HuH-7 (cell line): ENCODE measurements around the gene MAN2B2.

Source experiments
- DNase-seq: peaks from one replicate; pipeline ENCODE4 v3.0.0; 2011; ENCODE audit warnings: low spot score

Gene MAN2B2

DNA sequence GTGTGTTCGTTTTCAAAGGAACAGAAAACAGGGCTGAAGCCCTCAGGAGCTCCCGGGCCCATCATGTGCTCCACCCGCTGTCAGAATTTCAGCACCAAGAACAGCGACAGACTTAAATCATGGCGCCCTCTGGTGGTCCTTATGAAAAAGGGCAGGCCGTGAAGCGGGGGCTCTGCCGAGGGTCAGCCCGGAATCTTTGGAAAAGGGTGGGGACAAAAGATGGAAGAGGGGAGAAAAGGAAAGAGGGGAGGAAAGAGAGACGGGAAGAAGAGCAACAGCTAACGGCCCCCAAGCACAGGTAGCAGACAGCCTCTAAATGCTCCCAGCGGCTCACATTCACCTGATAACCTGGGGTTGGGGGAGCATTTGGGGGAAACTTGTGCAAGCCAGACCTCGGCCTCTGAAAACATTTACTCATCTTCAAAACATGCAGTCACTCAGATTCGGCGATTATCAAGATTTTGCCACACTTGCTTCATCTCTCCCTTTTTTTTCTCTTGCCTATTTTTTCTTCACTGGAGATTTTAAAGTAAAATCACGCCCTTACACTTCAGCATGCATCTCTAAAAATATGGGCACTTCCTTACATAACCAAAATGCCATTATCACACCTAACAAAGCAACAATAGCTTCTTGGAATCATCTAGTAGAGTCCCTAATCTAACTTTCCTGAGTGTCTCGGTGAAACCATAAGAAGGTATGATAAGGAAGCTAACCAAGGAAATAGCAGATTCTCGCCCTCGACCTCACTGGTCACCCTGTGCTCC, 28.1 kb upstream of the MAN2B2 start:
- DNase-seq: peak; percentile 69

DNA sequence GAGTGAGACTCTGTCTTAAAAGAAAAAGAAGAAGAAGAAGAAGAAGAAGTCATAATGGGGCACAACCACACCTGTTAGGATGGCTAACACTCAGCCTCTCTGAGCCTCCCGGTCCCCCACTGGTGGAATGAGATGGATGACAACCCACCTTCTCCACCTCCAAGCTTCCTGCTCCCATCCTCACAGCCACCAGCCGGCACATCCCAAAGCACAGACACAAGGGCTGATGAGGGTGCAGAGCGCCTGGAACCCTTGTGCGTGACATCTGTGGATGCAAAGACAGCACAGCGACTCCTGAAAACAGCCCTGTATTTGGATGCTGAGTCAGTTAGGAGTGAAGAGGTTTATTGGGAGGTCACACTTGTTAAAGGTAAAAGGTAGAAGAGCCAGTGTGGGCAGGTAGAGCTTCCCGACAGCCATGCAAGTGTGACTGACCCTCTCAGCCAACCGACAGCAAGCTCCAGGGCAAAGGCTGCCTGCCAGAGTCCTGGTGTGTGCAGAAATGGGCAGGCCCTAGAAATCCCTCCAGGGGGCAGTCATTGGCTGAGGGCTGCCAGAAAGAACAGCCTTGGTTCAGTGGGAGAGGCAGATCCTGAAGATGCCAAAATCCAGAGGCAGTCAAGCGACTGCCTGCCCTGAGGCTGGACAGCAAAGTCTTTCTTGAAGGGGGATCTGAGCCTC, 26.6 kb upstream of the MAN2B2 start:
- peak; percentile 61 for DNase-seq

DNA sequence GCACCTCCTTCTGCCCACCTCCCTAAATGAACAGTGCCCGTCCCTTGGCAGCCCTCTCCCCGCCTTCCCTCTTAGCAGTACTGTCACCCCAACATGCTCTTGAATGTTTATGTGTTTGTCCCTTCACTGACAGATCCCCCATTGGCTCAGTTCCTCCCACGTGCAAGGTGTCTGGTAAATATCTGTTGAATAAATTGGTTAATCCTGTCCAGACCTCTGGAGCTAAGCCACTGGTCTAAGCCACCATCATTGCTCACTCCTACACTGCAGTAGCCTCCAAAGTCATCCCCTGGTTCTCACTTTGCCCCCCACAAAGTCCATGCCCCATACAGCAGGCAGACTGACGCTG, 26.1 kb upstream of the MAN2B2 start:
- no peak for DNase-seq

DNA sequence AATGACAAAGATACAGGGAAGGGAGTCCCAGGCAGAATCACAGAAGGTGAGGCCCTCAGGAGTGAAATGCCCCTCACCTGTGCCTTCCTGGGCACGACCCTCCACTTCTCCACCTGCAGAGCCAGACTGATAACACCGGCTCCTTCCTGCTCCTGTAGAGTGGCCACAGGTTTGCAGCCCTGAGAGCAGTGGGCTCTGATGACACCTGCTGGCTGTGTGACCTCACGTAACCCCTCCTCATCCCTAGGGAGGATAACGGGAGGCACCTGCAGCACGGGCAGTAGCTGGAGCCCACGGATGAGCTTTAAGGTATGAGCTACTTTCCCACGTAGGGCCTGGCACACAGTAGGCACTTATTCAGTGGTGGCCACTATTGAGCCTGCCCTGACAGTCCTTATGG, 25.5 kb upstream of the MAN2B2 start:
- no peak for DNase-seq

DNA sequence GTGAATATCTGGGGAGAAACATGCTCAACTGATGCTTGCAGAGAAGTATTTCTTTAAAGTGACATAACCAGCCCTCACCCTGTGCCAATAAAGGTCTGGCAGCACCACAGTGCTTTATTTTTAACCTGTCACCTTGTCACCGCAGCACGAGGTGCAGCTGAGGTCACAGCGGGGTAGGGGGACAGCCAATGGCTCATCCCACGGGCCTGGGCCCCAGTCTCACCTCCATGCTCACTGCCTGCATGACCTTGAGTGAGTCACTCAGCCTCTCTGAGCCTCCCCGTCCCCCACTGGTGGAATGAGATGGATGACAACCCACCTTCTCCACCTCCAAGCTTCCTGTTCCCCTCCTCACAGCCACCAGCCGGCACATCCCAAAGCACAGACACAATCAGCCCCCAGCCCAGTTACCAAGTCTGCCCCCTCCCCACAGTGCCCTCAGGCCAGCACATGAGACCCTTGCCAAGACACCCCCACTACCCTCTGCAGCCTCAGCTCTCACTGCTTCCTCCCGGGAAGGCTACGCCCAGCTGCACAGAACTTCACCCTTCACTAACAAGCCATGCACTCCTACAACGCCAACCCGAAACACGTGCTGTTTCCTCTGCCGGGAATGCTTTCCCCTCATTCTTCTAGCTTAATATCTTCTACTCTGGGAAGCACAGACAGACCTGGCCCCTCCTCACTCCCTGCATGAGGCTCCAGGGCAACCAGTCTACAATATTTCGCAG, 24.9 kb upstream of the MAN2B2 start:
- no peak for DNase-seq

DNA sequence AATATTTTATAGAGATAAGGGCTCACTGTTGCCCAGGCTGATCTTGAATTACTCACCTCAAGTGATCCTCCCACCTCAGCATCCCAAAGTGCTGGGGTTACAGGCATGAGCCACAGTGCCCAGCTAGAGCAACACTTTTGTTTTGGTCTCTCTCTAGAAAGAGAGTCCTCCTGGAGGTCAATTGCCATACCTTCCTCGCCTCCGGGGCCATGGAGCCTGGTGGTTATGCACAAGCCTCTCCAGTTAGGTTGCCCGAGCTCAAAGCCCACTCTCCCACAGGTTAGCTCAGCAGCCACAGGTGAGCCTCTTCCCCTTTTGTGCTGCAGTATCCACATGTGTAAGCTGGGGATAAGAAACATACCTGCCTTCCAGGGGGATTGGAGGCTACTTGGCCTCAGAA, 24.2 kb upstream of the MAN2B2 start:
- DNase-seq: no peak

DNA sequence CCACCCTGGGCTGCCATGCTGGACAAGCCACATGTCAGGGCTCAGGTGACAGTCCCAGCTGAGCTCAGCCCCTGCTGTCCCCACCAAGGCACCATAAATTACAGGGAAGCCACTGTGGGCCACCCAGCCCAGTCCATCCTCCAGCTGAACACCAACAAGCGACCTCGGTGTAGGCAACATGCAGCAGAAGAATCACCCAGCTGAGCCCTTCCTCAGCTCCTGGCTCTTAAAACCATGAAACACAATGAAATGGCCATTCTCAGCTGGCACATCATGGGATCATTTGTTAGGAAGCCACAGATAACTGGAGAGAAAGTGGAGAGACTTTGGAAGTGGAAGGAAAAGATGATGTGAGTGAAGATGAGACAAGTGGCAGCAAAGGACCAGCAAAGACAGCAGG, 23.3 kb upstream of the MAN2B2 start:
- no peak for DNase-seq

DNA sequence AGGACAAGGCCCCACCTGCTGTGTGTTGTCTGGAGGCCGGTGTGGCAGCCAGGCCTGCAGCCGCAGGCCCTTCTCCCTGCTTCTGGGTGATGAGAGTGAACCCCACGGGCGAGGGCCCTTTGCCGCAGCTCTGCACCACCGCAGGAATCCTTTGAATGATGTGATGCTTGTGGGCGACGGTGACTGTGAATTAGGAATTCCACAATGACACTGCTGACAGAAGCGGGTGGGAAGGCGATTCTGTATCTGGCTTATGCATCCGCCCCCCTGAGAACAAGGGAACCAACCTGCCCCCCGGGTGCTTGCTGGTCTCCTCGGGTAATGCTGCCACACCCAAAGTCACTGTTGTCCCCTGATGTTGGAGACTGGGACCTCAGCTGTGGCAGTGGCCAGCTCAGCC, 19.5 kb upstream of the MAN2B2 start:
- no peak for DNase-seq

DNA sequence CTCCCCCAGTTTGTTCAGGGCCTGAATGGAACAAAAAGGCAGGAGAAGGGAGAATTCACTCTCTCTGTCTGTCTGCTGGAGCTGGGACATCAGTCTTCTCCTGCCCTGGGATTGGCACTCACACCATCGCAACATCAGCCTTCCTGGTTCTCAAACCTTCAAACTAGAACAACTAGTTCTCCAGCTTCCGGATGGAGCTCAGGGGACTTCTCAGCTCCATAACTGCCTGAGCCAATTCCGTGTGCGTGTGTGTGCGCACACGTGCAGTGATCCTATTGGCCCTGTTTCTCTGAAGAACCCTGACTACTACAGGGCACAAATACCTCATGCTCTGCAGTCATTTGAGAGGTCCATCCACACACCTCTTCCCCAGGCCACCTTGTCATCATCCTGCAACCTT, 18.7 kb upstream of the MAN2B2 start:
- DNase-seq: no peak

DNA sequence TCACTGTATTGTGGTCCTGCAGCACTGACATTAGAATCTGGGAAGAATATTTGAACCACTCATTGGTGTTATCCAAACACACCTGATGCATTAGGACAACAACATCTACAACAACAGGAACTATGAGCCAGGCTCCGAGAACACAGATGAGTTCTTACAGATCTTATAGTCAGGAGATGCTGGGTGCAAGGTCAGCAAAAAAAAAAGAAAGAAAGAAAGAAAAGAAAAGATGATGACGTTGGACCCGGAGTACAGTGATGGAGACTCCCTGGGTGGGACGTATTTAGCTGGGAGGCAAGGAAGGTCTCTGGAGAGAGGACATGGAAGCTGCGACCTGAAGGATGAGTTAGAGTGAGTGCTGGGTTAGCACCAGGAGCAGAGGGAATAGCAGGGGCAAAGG, 17.8 kb upstream of the MAN2B2 start:
- no peak for DNase-seq

DNA sequence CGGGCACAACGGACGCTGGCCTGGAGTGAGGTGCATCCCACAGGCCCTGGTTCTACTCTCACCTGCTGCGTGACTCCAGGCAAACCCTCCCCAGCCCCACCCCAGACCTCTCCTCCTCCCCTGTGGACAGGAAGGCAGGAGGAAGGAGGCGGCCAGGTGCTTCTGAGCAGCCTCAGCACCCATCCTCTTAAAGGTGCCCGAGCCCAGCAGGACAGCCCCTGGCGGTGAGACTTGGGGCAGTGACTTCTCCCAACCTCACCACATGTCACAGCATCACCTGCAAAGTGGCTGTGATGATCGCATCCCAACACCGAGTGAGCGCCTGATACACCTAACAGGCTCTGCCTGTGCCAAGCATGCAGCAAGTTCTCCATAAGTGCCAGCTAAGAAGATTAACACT, 17.1 kb upstream of the MAN2B2 start:
- no peak for DNase-seq

DNA sequence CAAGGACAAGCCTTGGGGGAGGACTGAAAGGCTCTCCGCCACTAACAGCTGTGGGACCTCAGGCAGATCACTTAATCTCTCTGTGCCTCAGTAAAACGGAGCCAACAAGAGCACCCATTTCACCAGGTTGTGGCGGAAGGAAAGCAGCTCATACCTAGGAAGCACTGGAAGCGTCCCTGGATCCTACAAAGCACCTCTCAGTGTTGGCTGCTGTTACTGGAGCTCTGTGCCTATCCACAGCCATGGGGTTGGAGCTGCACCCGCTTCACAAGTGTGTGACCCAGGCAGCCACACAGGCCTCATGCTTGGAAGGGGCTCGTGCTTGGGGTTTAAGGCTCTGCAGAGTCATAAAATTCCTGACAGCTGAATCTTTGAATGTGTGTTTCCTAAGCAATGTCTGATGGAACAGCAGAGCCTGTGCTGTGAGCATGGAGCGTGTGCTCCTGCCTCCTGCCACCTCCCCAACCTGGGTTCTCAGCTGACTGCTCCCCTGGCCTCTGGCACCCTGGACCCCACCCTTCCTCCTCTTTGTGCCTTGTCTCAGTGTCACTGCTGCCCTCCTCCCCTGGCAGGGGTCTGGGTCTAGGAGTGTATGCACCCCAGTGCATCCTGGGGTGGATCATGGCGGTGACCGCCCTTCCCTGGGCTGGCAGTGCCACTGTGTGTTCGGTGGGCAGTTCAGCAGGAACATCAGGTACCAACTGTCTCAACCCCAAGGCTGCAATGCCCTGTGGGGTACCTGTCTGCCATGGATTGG, 14.4 kb upstream of the MAN2B2 start:
- DNase-seq: no peak

DNA sequence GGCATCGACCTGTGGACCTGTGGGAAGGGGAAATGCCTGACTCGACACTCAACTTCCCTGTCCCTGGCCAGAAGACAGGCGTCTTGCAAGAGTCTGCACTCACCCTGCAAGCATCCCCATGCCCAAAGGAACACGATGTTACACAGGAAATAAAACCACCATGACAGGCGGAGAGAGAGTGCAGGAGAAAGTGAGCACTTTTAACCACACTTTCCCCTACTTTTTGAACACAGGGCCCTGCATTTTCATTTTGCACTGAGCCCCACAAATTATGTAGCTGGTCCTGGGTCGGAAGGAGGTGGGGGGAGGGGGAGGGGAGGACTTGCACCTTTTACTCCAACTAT, 13.8 kb upstream of the MAN2B2 start:
- DNase-seq: no peak

DNA sequence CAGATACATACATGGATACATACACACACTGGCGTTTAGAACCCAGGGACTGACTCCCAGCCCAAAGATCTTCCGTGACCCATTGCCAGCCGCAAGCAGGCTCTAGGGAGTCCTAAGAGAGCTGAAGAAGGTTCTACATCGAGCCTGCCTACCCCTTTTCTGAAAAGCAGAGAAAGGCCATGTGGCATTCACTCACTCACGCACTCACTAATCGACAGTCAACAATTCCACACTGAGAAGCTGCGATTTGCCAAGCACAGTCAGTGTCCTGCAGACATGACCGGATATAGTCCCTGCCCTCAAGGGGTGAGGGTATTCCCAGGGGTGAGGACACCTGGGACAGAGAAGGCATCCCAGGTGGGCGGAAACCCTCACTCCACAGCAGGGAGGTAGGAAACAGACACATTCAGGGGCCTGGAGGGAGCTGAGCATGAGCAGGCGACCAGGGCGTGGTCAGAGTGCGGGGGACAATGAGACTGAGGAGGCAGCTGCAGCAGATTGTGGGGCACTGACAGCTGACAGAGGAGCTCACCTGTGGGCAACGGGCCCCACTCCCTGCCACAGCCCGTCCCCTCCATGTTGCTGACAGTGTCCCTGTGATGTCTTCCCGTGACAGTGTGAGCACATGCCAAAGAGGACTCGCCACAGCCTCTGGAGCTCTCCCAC, 13.2 kb upstream of the MAN2B2 start:
- no peak for DNase-seq

DNA sequence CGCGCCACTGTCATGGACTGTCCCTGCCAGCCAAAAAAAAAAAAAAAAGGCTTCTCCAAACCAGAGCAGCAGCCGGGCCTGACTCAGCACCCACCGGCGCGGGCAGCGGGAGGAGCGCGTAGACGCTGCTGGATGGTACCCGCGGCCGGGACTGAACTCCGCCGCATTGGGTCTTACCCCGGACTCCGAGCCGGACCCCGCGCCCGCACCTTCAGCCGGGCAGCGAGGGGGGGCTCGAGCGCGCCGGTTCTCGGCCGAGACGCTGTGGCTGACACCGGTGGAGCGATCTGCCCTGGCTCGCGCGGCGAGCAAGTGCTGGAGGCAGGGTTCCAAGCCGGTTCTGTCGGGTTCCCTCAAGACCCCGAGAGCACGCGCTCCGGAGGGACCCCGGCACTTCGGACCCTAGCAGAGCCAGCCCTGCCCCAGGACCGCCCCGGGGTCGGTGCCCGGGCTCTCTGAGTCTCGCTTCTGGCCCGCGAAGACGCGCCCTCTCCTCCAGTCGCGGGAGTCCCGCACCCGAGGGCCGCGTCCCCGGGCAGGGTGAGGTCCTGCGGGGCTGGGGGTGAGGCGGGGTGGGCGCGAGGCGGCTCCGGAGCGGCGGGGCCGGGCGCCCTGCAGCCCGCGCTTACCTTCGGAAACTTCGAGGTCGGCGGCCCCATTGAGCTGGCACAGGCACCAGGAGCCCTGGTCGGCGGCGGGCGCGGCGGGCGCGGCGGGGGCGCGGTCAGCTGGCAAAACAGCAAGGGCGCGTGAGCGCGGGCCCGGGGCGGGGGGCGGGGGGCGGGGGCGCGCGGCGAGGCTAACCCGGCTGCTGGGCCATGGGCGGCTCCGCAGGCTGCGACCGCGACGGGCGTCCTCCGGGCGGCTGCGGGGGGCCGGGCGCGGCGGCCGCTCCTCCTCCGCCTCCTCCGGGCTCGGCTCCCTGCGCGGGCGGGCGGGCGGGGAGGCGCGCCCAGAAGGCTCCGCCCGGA, 11.8 kb upstream of the MAN2B2 start:
- DNase-seq: no peak

DNA sequence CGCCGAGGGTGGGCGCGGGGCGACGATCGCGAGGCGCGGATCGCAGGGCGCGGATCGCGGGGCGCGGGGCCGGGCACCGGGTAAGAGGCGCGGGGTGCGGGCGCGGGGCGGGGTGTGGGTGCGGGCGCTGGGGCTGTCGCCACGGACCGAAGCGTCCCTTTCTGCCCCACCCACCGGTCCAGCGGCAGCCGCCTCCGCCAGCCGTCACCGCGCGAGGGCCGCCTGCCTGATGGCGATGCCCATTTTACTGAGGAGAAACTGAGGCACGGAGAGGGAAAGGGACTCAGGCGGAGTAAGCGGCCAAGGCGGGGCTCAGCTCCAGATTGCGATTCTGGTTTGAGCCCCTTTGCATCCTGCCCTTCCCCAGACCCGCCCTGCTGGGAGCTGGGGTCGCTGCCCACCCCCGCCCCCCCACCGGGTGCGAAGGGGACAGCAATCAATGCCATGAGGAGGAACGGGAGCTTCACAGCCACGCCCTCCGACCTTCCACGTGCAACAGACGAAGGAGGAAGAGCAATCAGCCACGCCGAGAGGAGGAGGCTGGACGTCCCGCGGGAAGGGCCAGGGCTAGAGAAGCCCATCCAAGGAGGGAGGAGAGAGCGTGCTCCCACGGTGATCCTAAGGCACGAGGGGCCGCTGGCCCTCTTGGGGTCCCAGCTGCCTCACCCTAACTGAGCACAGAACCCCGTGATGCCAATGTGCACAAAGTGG, 10.9 kb upstream of the MAN2B2 start:
- no peak for DNase-seq

DNA sequence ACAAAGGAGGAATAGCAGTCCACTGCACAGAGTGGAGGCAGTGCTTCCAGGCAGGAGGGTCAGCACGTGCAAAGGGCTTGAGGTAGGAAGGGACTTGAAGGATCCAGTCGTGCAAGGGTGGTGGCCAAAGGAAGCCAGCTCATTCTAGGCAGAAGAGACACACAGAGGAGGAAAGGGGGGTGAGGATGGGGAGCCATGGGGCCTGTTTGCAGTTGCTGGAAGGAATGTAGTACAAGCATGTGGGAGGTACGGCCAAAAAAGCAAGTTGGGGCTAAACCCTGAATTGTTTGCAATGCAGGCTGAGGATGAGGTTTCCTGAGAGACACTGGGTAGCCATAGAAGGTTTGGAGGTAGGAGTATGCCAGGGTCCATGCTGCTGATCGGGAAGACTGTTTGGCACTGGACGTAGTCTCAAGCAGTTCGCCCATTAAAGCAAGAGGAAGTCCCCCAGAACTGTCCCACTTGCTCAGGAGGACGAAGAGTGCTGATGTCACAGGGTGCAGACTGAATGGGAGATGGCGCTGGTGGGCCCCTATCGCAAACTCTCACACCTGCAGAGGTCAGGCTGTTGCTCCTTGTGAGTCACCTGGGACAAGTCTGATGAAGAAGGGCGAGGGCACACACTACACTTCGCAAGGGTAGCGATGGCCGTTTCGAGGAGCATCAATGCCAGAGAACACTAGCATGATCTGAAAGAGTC, 9.1 kb upstream of the MAN2B2 start:
- no peak for DNase-seq

DNA sequence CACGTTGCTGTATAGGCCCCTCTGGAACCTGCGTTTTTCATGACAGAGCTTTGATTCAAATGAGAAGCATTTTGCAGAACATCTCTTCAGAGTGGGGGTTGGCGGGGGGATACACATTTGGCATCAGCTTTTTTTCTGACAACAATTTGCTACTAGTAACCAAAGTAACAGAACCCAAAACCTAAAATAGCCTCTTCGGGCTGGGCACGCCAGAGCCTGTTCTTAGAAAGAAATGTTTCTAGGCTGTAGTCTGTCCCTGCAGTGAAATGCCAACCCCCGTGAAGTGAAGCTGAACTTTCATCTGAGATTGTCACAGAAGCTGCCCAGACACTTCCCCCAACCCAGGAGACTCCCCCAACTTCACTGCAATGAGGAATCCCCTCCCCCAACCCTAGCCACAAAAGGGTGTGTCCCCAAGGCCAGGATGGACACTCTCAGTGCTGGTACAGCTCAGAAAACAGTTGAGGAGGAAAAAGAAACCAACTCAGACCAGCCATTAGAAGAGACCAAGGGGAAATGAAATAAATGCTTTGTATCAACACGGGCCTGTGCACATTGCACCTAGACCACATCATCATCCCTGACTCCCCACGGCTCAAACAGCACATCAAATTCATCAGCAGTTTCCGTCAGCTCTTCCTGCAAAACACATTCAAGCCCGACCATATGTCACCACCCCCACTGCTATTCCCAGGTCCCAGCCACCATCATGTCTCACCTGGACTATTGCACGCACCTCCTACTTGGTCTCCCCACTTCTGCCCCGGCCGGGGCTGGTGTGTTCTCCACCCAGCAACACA, 8.4 kb upstream of the MAN2B2 start:
- DNase-seq: no peak

DNA sequence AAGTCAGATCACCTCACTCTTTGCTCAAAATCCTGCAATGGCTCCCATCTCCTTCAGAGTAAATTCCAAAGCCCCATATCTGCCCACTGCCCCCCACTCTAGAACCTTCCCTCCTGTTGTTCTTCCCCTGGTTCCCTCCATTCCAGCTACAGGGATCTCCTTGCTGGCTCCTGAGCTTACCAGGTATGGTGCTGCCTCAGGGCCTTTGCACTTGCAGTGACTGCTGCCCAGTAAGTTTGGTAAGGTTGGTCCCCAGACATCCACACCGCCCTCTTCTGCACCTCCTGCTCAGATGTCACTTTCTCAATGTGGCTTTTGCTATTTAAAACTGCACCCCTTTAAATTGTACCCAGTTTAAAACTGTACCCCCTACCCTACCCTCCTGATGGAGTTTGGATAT, 7.8 kb upstream of the MAN2B2 start:
- DNase-seq: no peak
